AG04450 (cell line): ENCODE data around the gene ACACB. TPM values are rescaled to one million over a fixed set of nuclear protein-coding genes. Genes with fewer than 3 reads are reported as not detected.

ENCODE experiments used
- CTCF ChIA-PET: fragments of 300-600, 350-600 bp; formaldehyde crosslinking; extraction: SDS; loops from one replicate; lab custom pipeline; 2022; ENCODE audit warnings: antibody characterized with exemption, inconsistent platforms; lab: Charles Lee
- POLR2A ChIA-PET: fragments of 350-600 bp; formaldehyde crosslinking; extraction: SDS; loops from one replicate; lab custom pipeline; 2021; ENCODE audit warnings: antibody characterized with exemption, inconsistent platforms; lab: Yijun Ruan, JAX
- DNase-seq: peaks from one replicate; pipeline ENCODE4 v3.0.0-alpha.2; 2011; ENCODE audit warnings: low read depth, low spot score
- H3K27ac ChIP-seq: one replicate; pipeline ENCODE4 v1.5.1; 2012; ENCODE audit warnings: low read depth, low read length, control low read depth
- H3K27me3 ChIP-seq: one replicate; pipeline ENCODE4 v1.6.0; 2012; ENCODE audit warnings: low read length; ENCODE audit not compliant: control insufficient read depth, insufficient read depth
- H3K4me3 ChIP-seq: 2 replicates; pipeline ENCODE4 v1.5.1; 2011; ENCODE audit warnings: mild to moderate bottlenecking, low read depth, low read length, control low read depth
- H3K9me3 ChIP-seq: 2 replicates; pipeline ENCODE4 v1.5.1; 2012; ENCODE audit warnings: low read length; ENCODE audit not compliant: control insufficient read depth, insufficient read depth
- polyA plus RNA-seq: library from polyadenylated mRNA; depleted of rRNA; stranded (reverse); fragments of >200 nt; gene quantifications from 2 replicates; pipeline ENCODE4 v1.2.3, GENCODE V29; 2011
- TF ChIP-seq, protein P1 (sequence below): IDR thresholded peaks from 2 replicates; pipeline ENCODE4 v1.5.1; 2011; ENCODE audit warnings: low read depth, low read length, control low read depth, inconsistent platforms

The ACACB gene
- polyA plus RNA-seq, 1 experiment = 3.2 TPM

GRCh38 chr12:109199324-109199723 is 82.9 kb downstream of the ACACB start:
- POLR2A ChIA-PET = no interaction called here
- CTCF ChIA-PET = no interaction called here
- no peak overlapping the region for H3K27ac ChIP-seq

GRCh38 chr12:109200825-109201495 is 84.6 kb downstream of the ACACB start:
- CTCF ChIA-PET = no interaction called here
- TF ChIP-seq, protein P1, sequence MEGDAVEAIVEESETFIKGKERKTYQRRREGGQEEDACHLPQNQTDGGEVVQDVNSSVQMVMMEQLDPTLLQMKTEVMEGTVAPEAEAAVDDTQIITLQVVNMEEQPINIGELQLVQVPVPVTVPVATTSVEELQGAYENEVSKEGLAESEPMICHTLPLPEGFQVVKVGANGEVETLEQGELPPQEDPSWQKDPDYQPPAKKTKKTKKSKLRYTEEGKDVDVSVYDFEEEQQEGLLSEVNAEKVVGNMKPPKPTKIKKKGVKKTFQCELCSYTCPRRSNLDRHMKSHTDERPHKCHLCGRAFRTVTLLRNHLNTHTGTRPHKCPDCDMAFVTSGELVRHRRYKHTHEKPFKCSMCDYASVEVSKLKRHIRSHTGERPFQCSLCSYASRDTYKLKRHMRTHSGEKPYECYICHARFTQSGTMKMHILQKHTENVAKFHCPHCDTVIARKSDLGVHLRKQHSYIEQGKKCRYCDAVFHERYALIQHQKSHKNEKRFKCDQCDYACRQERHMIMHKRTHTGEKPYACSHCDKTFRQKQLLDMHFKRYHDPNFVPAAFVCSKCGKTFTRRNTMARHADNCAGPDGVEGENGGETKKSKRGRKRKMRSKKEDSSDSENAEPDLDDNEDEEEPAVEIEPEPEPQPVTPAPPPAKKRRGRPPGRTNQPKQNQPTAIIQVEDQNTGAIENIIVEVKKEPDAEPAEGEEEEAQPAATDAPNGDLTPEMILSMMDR = no peak
- POLR2A ChIA-PET = no interaction called here

More at GRCh38 chr12:109199324-109199723, 82.9 kb downstream of the ACACB start:
- no peak overlapping the region for H3K4me3 ChIP-seq
- TF ChIP-seq, protein P1 = no peak
- no peaks in the 10 kb centered on the region for H3K27me3 ChIP-seq
- no peak for DNase-seq
- H3K9me3 ChIP-seq = peaks cover 3% of the 10 kb centered on the region; the same call in 1 of the 2 replicates

DNA sequence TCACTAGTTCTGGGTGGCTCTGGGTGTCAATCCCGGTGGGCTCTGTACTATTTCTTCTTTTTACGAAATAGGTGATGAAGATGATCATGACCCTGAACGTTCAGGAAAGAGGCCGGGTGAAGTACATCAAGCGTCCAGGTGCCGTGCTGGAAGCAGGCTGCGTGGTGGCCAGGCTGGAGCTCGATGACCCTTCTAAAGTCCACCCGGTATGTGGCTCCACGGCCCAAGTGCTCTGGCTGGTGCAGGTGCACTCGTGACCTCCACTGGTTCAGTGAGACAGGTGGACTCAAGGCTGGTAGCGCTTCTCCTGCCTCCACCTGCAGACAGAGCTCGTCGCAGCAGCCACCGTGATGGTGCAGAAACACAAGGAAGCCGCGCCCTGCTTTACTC is 85.1 kb downstream of the ACACB start:
- Histone ChIP-seq H3K27me3 (no peaks in the 10 kb centered on the region), H3K4me3 (no peak overlapping the region), H3K9me3 (peaks cover 3% of the 10 kb centered on the region; the same call in 1 of the 2 replicates), H3K27ac (no peak overlapping the region)
- TF ChIP-seq, protein P1 = no peak
- ChIA-PET POLR2A (no interaction called here), CTCF (no interaction called here)
- no peak for DNase-seq

More at GRCh38 chr12:109200825-109201495, 84.6 kb downstream of the ACACB start:
- no peak overlapping the region for H3K27ac ChIP-seq
- no peak overlapping the region for H3K4me3 ChIP-seq
- peaks cover 3% of the 10 kb centered on the region; the same call in 1 of the 2 replicates for H3K9me3 ChIP-seq
- no peak for DNase-seq
- H3K27me3 ChIP-seq = no peaks in the 10 kb centered on the region

GRCh38 chr12:109202770-109203169 is 86.4 kb downstream of the ACACB start:
- TF ChIP-seq, protein P1 = no peak
- no peak for DNase-seq
- CTCF ChIA-PET = no interaction called here
- H3K4me3 ChIP-seq = no peak overlapping the region
- no peaks in the 10 kb centered on the region for H3K27me3 ChIP-seq
- H3K27ac ChIP-seq = no peak overlapping the region
- H3K9me3 ChIP-seq = no peaks in the 10 kb centered on the region
- POLR2A ChIA-PET = no interaction called here

GRCh38 chr12:109203480-109203879 is 87.1 kb downstream of the ACACB start:
- CTCF ChIA-PET = no interaction called here
- H3K9me3 ChIP-seq = no peaks in the 10 kb centered on the region
- TF ChIP-seq, protein P1 = no peak
- H3K4me3 ChIP-seq = no peak overlapping the region
- POLR2A ChIA-PET = no interaction called here
- no peak for DNase-seq
- H3K27me3 ChIP-seq = no peaks in the 10 kb centered on the region
- H3K27ac ChIP-seq = no peak overlapping the region
